ENCODE results near the gene SCN1B. TPM values are rescaled to one million over a fixed set of nuclear protein-coding genes. Genes with fewer than 3 reads are reported as not detected.
A peak's percentile ranks its signal among the peaks of the same experiment; 100 is the strongest.

Gene SCN1B
- total and polyA plus RNA-seq, 8 donors: 1.3 to 36.6 (median 3.7) TPM; not detected in 1

GRCh38 chr19:35037716-35038622 is 7.7 kb downstream of the SCN1B start:
- TF ChIP-seq POLR2AphosphoS5 (IDR thresholded peaks at IDR 0.05): no peak
- TF ChIP-seq EP300 (IDR thresholded peaks at IDR 0.05): no peak
- no peak for TF ChIP-seq CTCF (IDR thresholded peaks at IDR 0.05)
- no peak for TF ChIP-seq POLR2A (IDR thresholded peaks at IDR 0.05)
- intact Hi-C loops (cut with DNase I; ENCODE audit: low total_unique reads): no loop called here

GRCh38 chr19:35038623-35039512 is 8.6 kb downstream of the SCN1B start:
- no peak for TF ChIP-seq CTCF (IDR thresholded peaks at IDR 0.05)
- no peak for TF ChIP-seq POLR2A (IDR thresholded peaks at IDR 0.05)
- TF ChIP-seq POLR2AphosphoS5 (IDR thresholded peaks at IDR 0.05): no peak
- no peak for TF ChIP-seq EP300 (IDR thresholded peaks at IDR 0.05)
- peaks cover 0 to 33% (median 0%) of the 10 kb centered on the region in 3 donors for H3K27me3 ChIP-seq
- H3K27ac ChIP-seq: peak overlapping the region; percentile 0 to 86 (median 79)
- peak in 1 of 2 donors; percentile 63 for DNase-seq
- peaks cover 0 to 12% (median 4%) of the 10 kb centered on the region in 4 donors for H3K36me3 ChIP-seq
- peaks cover 30 to 67% (median 48%) of the 10 kb centered on the region in 4 donors for H3K4me1 ChIP-seq
- H3K4me3 ChIP-seq: no peak overlapping the region
- H3K9me3 ChIP-seq: no peaks in the 10 kb centered on the region
- intact Hi-C loops (cut with DNase I; ENCODE audit: low total_unique reads): no loop called here
- WGBS, 5 donors: 60 to 68% (median 66%) methylated on average over 15 to 17 of the region's 17 CpGs

More at GRCh38 chr19:35037716-35038622, 7.7 kb downstream of the SCN1B start:
- DNase-seq: peak in 1 of 2 donors; percentile 44
- WGBS, 5 donors: 56 to 67% (median 66%) methylated on average over 12 to 13 of the region's 13 CpGs
- Histone ChIP-seq H3K4me3 (no peak overlapping the region), H3K27me3 (peaks cover 0 to 33% (median 0%) of the 10 kb centered on the region in 3 donors), H3K36me3 (peaks cover 0 to 15% (median 6%) of the 10 kb centered on the region in 4 donors), H3K27ac (peak overlapping the region in 4 of 5 donors; percentile 32 to 86 (median 74)), H3K4me1 (peaks cover 30 to 58% (median 40%) of the 10 kb centered on the region in 4 donors), H3K9me3 (no peaks in the 10 kb centered on the region)

GRCh38 chr19:35039881-35040825 is 9.9 kb downstream of the SCN1B start:
- H3K27ac ChIP-seq: peak overlapping the region; percentile 79 to 92 (median 86)
- DNase-seq: peak in 1 of 2 donors; percentile 51
- H3K9me3 ChIP-seq: no peaks in the 10 kb centered on the region
- peaks cover 0 to 33% (median 0%) of the 10 kb centered on the region in 3 donors for H3K27me3 ChIP-seq
- TF ChIP-seq POLR2AphosphoS5 (IDR thresholded peaks at IDR 0.05) (no peak), POLR2A (IDR thresholded peaks at IDR 0.05) (no peak), CTCF (IDR thresholded peaks at IDR 0.05) (no peak), EP300 (IDR thresholded peaks at IDR 0.05) (no peak)
- H3K4me1 ChIP-seq: peaks cover 30 to 79% (median 54%) of the 10 kb centered on the region in 4 donors
- intact Hi-C loops (cut with DNase I; ENCODE audit: low total_unique reads): no loop called here
- H3K4me3 ChIP-seq: peak overlapping the region; percentile 18 to 41 (median 22)
- H3K36me3 ChIP-seq: no peaks in the 10 kb centered on the region
- 23 to 37% (median 34%) methylated on average over 29 to 39 of the region's 39 CpGs for WGBS, 5 donors
